Ectodermal cell (in vitro differentiated cells): Measurements from ENCODE around the gene SIK2.
"Not testable (repeated sequence)": the region's sequence is repeated elsewhere in the genome, so short reads cannot be mapped to it uniquely, and the experiment has no call there.

Experiments used
- H3K27ac ChIP-seq: 2 replicates; pipeline ENCODE4 v1.7.0; 2013; ENCODE audit warnings: mild to moderate bottlenecking, low read depth, low read length; ENCODE audit not compliant: insufficient read depth, poor library complexity, severe bottlenecking
- H3K27me3 ChIP-seq: 2 replicates; pipeline ENCODE4 v1.7.0; 2013; ENCODE audit warnings: mild to moderate bottlenecking, low read length; ENCODE audit not compliant: insufficient read depth, control insufficient read depth, poor library complexity, severe bottlenecking
- H3K36me3 ChIP-seq: one replicate; pipeline ENCODE4 v1.7.0; 2013; ENCODE audit warnings: low read length; ENCODE audit not compliant: control insufficient read depth, insufficient read depth
- H3K4me1 ChIP-seq: one replicate; pipeline ENCODE4 v1.7.0; 2013; ENCODE audit warnings: low read length; ENCODE audit not compliant: control insufficient read depth, insufficient read depth
- H3K4me3 ChIP-seq: 2 replicates; pipeline ENCODE4 v1.7.0; 2013; ENCODE audit warnings: low read depth, low read length, control low read depth; ENCODE audit not compliant: insufficient read depth
- H3K9me3 ChIP-seq: 2 replicates; pipeline ENCODE4 v1.7.0; 2013; ENCODE audit warnings: mild to moderate bottlenecking, low read length, moderate library complexity; ENCODE audit not compliant: control insufficient read depth
- WGBS, 2 experiments: methylation state at CpG; one replicate each; pipeline ENCODE4 v1.1.7; 2013; ENCODE audit warnings: missing lambda C conversion rate in 2 of 2; 5-methylcytosine and 5-hydroxymethylcytosine counted together

Gene SIK2

DNA sequence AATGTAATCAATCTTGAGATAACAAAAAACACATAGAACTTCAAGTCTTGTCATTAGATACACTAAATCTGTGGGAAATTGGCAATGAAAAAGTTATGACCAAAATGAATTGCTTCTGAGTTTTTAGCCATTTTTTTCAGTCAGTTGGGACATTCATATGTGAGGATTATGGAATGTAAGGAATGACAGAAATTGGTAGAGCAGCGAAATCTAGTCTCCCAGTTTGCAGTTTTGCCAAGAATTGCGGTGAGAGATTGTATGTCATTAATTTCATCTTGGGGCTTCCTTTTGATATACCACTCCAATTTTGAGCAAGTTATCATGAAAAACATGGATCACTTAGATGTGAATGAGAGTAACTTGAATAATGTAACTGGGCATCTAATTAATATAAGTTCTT lies 49.9 kb downstream of the SIK2 start:
- H3K4me3 ChIP-seq = no peak overlapping the region
- no peaks in the 10 kb centered on the region for H3K9me3 ChIP-seq
- no peak overlapping the region for H3K27ac ChIP-seq
- H3K36me3 ChIP-seq = no peaks in the 10 kb centered on the region
- no peaks in the 10 kb centered on the region for H3K27me3 ChIP-seq
- H3K4me1 ChIP-seq = no peaks in the 10 kb centered on the region
- 94 to 96% methylated on average over 2 of the region's 2 CpGs for WGBS, 2 experiments

DNA sequence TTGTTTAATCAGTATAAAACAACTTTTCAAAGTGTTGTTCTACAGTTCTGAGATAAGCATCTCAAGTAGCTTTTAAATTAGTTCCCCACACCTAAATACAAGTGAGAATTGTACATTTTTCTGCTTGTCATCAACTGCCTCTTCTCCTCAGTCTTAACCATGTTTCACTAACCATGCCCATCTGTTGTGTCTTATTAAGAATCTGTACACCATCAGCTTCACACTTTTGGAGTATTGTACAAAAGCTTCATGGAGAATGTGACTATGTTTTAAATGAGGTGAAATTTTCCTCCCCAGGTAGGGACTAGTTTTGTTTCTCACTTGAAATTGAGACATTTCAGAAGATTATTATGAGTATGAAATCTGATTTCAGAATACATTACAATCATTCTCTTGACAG lies 52.4 kb downstream of the SIK2 start:
- Histone ChIP-seq H3K4me1 (peaks cover 6% of the 10 kb centered on the region), H3K4me3 (no peak overlapping the region), H3K27me3 (no peaks in the 10 kb centered on the region), H3K9me3 (no peaks in the 10 kb centered on the region), H3K36me3 (no peaks in the 10 kb centered on the region), H3K27ac (no peak overlapping the region)

DNA sequence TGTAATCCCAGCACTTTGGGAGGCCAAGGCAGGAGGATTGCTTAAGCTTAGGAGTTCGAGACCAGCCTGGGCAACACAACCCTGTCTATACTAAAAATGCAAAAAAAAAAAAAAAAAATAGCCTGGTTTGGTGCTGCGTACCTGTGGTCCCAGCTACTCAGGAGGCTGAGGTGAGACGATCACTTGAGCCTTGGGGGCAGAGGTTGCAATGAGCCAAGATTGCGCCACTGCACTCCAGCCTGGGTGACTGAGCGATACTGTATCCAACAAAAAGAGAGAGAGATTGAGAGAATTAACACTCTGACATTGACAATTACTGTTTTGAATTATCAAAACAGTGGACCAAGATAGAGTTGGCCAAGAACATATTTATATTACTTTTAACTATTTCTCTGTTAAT lies 53.7 kb downstream of the SIK2 start:
- Histone ChIP-seq H3K27ac (no peak overlapping the region), H3K4me1 (peaks cover 6% of the 10 kb centered on the region), H3K36me3 (no peaks in the 10 kb centered on the region), H3K9me3 (no peaks in the 10 kb centered on the region), H3K4me3 (no peak overlapping the region), H3K27me3 (no peaks in the 10 kb centered on the region)
- 94 to 98% methylated on average over 5 of the region's 5 CpGs for WGBS, 2 experiments

DNA sequence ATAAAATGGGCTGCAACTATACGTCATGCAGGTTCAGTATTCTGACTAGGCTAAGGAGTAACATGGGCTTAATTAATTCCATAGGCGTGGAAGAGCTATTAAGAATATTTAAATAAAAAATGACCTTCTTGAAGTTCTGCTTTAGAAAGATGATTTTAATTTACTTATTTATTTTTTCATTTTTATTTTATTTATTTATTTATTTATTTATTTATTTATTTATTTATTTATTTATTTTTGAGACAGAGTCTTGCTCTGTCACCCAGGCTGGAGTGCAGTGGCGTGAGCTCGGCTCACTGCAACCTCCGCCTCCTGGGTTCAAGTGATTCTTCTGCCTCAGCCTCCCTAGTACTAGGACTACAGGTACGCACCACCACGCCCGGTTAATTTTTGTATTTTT lies 55.7 kb downstream of the SIK2 start:
- WGBS, 2 experiments = 85 to 92% methylated on average over 7 to 8 of the region's 8 CpGs
- not testable (repeated sequence) for H3K36me3 ChIP-seq, H3K27me3 ChIP-seq, H3K27ac ChIP-seq, H3K4me1 ChIP-seq, H3K9me3 ChIP-seq, H3K4me3 ChIP-seq

DNA sequence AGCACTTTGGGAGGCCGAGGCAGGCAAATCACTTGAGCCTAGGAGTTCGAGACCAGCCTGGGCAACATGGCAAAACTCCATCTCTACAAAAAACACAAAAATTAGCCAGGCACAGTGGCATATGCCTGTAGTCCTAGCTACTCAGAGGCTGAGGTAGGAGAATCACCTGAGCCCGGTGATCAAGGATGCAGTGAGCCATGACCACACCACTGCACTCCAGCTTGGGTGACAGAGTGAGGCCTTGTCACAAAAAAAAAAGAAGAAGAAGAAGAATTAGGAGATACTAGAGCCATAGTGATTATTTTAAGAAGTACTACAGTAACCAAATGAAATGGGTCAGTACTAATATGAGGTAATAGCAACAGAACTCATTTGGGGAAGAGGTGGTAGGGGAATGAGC lies 56.2 kb downstream of the SIK2 start:
- not testable (repeated sequence) for H3K27ac ChIP-seq, H3K4me3 ChIP-seq, H3K9me3 ChIP-seq, H3K4me1 ChIP-seq, H3K36me3 ChIP-seq, H3K27me3 ChIP-seq
- 92% methylated on average over 3 of the region's 3 CpGs for WGBS, 2 experiments

DNA sequence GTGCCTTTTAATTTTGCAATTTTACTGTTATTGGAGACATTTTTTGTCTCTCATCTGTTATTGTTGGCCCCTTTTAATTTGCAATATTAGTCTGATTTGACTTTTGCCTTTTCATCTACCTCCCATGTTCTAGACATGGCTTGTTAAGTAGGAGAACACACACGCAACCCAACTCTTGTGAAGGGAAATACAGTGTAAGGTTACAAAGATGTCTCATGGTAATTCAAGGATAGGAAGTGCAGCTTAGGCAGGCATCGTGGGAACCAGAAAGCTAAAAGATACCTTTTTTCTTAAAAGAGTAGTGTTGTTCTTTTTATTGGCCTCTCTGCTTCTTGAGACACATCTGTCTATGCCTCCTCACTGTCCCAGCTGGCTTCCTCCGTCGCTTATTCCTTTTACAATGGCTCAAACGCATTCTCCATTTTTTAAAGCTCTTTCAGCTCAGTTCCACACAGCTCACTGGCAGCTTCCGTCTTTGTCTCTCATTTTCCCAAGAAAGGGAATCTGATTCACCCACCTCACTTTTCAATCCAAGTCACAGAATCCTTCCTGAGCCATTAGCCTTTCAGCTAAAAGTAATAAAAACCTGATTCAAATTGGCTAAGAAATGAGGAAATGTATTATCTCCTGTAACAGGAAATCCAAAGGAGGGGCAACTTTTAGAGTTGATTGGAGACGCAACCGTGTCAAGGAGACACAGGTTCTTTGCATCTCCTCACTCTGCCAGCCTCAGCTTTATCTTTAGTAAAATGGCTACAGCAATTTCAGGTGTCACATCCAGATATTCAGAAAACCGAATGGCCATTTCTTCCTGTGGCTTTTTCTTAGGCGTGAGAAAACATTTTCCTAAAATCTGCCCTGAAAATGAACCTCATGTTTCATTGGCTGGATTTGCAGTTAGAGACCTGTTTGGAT lies 57.2 kb downstream of the SIK2 start:
- Histone ChIP-seq H3K9me3 (no peaks in the 10 kb centered on the region), H3K36me3 (no peaks in the 10 kb centered on the region), H3K27ac (no peak overlapping the region), H3K4me1 (peaks cover 6% of the 10 kb centered on the region), H3K27me3 (no peaks in the 10 kb centered on the region), H3K4me3 (no peak overlapping the region)
- 63 to 73% methylated on average over 10 of the region's 10 CpGs for WGBS, 2 experiments

DNA sequence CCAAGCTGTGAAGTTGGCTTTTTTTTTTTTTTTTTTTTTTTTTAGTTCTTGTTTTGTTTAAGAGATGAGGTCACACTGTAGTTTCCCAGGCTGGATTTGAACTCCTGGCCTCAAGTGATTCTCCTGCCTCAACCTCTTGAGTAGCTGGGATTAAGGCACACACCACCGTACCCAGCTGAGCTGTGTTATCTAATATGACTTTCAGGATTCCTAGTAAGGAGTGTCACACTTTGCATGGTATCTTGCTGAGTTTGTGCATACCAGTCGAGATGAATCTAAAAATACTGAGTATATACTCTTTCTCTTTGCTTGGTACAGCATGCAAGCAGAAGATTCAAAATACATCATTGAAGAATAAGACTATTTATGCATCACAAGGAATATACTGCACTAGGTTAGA lies 58.6 kb downstream of the SIK2 start:
- Histone ChIP-seq H3K36me3 (no peaks in the 10 kb centered on the region), H3K9me3 (no peaks in the 10 kb centered on the region), H3K27me3 (no peaks in the 10 kb centered on the region), H3K4me3 (no peak overlapping the region), H3K4me1 (peaks cover 6% of the 10 kb centered on the region), H3K27ac (no peak overlapping the region)
- 83 to 93% methylated on average over 2 of the region's 2 CpGs for WGBS, 2 experiments

DNA sequence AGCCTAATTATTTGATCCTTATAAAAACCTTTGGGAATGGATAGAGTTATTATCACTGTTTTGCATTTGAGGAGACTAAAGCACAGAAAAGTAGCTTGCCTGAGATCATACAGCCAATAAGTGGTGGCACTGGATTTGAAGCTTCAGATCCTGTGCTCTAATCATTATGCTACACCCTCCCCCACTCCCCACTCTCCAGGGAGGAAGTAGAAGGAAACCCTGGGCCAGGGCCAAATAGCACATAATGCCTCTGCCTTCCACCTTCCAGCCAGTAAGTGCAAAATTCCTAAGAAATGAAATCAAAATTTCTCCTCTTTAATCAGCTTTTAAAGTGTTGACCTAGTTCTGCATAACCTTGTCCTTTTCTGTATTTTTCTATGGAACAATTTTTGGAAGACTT lies 61.6 kb downstream of the SIK2 start:
- Histone ChIP-seq H3K36me3 (no peaks in the 10 kb centered on the region), H3K4me1 (peaks cover 6% of the 10 kb centered on the region), H3K9me3 (no peaks in the 10 kb centered on the region), H3K27ac (no peak overlapping the region), H3K27me3 (no peaks in the 10 kb centered on the region), H3K4me3 (no peak overlapping the region)

DNA sequence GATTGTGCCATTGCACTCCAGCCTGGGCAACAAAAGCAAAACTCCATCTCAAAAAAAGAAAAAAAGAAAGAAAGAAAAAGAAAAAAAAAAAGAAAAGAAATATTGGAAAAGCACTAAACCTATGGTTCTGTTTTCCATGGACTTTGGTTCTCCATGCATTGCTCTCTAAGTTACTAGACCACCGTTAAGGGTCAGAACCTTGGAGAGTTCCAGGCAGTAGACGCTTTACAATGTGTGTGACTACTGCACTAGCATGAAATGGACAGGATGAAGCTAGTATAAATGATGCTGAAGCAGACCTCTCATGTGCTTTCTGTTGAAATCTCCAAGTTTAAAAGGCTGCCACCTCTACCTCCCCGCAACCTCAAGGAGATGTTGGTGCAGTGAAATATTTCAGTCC lies 63.5 kb downstream of the SIK2 start:
- Histone ChIP-seq H3K9me3 (no peaks in the 10 kb centered on the region), H3K27ac (no peak overlapping the region), H3K4me3 (no peak overlapping the region), H3K36me3 (no peaks in the 10 kb centered on the region), H3K27me3 (no peaks in the 10 kb centered on the region), H3K4me1 (no peaks in the 10 kb centered on the region)
- WGBS, 2 experiments = 58 to 63% methylated on average over 3 of the region's 3 CpGs

DNA sequence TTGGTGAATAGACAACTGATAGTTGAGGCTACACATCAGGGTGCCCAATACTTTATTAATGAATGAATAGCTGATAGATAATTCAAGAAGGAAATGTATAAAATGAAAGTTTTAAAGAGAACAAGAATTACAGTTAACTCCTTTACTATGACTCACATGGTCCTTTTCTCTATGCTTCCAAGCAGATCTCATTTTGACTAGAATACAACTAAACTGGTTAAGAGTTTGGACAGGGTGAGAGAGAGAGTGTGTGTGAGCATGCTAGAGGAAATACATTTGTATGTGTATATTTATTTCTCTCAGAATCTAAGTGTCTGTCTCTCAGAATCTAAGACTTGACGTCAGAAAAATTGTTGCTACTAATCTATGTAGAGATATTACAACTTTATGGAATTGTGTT lies 66.7 kb downstream of the SIK2 start:
- Histone ChIP-seq H3K4me1 (no peaks in the 10 kb centered on the region), H3K27ac (no peak overlapping the region), H3K27me3 (no peaks in the 10 kb centered on the region), H3K9me3 (no peaks in the 10 kb centered on the region), H3K36me3 (peaks cover 3% of the 10 kb centered on the region), H3K4me3 (no peak overlapping the region)
- WGBS, 2 experiments = no CpG with 5 or more reads among the region's 1 CpG

DNA sequence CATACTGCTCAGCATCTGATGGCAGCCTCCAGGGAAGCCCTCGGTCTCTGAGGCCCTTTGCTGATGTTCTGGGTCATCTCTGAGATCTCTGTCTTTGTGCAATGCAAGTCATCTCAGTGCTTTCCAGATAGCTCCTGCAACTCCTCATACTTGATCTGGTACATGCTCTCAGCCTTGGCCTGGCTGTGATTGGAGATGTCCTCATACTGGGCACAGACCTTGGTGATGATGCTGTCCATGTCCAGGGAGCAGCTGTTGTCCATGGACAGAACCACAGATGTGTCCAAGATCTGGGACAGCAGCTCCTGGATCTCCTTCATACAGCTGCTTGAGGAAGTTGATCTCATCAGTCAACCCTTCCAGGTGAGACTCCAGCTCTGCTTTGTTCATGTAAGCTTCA lies 69.1 kb downstream of the SIK2 start:
- no peak overlapping the region for H3K27ac ChIP-seq
- no peaks in the 10 kb centered on the region for H3K27me3 ChIP-seq
- 88 to 96% methylated on average over 1 of the region's 1 CpG for whole genome bisulfite sequencing, 2 experiments
- H3K36me3 ChIP-seq = peaks cover 3% of the 10 kb centered on the region
- H3K4me1 ChIP-seq = no peaks in the 10 kb centered on the region
- H3K9me3 ChIP-seq = no peaks in the 10 kb centered on the region
- no peak overlapping the region for H3K4me3 ChIP-seq
